HepG2 (cell line): ENCODE results near the gene SBNO1. TPM values are rescaled to one million over a fixed set of nuclear protein-coding genes. Genes with fewer than 3 reads are reported as not detected.
A peak's percentile ranks its signal among the peaks of the same experiment; 100 is the strongest.

Experiments used
- ATAC-seq: fragments of 200-7000 bp; cut with Tn5 transposase; 3 replicates; pipeline ENCODE4 v1.9.1; 2020; ENCODE audit warnings: mild to moderate bottlenecking, moderate library complexity
- BruUV-seq: library from RNA; stranded (reverse); fragments of 400-500 nt; replicated peaks from 2 replicates; lab custom pipeline; 2021; lab: Mats Ljungman, UMichigan
- CTCF ChIA-PET: fragments of 300-600 bp; formaldehyde crosslinking; extraction: SDS; loops from one replicate; lab custom pipeline; 2021; ENCODE audit warnings: low total read pairs, inconsistent platforms, low intra/inter-chr PET ratio; lab: Yijun Ruan, JAX
- POLR2A ChIA-PET: fragments of 350-600 bp; sonication (Branson Sonifier 250); formaldehyde crosslinking; loops from one replicate; lab custom pipeline; 2020; ENCODE audit warnings: antibody characterized with exemption, inconsistent platforms; lab: Yijun Ruan, JAX
- DNase-seq: peaks from one replicate; pipeline ENCODE4 v3.0.0-alpha.2; 2015; ENCODE audit warnings: low spot score
- FAIRE-seq: peaks from 3 replicates; lab custom pipeline; 2011; peaks lifted over from hg19 to GRCh38; lab: Jason Lieb, UNC
- H2AFZ ChIP-seq: one replicate; pipeline ENCODE4 v1.6.1; 2011; ENCODE audit warnings: low read length, inconsistent platforms
- H3K27ac ChIP-seq: fragments of 300-600 bp; 3 replicates; pipeline ENCODE4 v1.8.0; 2011; ENCODE audit warnings: mixed run types, mild to moderate bottlenecking, mixed read lengths, low read length, inconsistent platforms; ENCODE audit not compliant: insufficient read depth; ENCODE audit errors: extremely low read length
- H3K27me3 ChIP-seq, 2 experiments: fragments of 200-600 bp in 1 of 2; 2 replicates in 1 of 2; 3 replicates in 1 of 2; pipeline versions ENCODE4 v1.6.0 to v1.8.0; 2011; ENCODE audit warnings: low read length in 2 of 2, mild to moderate bottlenecking in 2 of 2, moderate library complexity in 2 of 2, inconsistent platforms in 1 of 2; ENCODE audit not compliant: insufficient read depth in 2 of 2, control insufficient read depth in 1 of 2
- H3K36me3 ChIP-seq, 2 experiments: fragments of 200-600 bp in 1 of 2; replicated peaks in 1 of 2; 2 replicates in 1 of 2; 3 replicates in 1 of 2; pipeline versions ENCODE4 v1.5.1 to v1.8.0; 2011; ENCODE audit warnings: low read length in 2 of 2, inconsistent platforms in 1 of 2; ENCODE audit not compliant: insufficient read depth in 2 of 2, control insufficient read depth in 1 of 2
- H3K4me1 ChIP-seq: 2 replicates; pipeline ENCODE4 v1.5.1; 2012; ENCODE audit warnings: low read length, inconsistent platforms; ENCODE audit not compliant: insufficient read depth
- H3K4me2 ChIP-seq: 2 replicates; pipeline ENCODE4 v1.6.0; 2011; ENCODE audit warnings: low read depth, low read length, inconsistent platforms
- H3K4me3 ChIP-seq, 3 experiments: fragments of 200-600 bp in 1 of 3; sonication (generic), shearing (Covaris generic) in 1 of 3; replicated peaks in 1 of 3; 2 replicates each; pipeline ENCODE4 v1.5.1; 2011 to 2016; ENCODE audit warnings: low read length in 3 of 3, inconsistent platforms in 2 of 3, low read depth in 2 of 3, mild to moderate bottlenecking in 2 of 3, control low read depth in 1 of 3, mixed read lengths in 1 of 3; ENCODE audit not compliant: insufficient read depth in 1 of 3
- H3K79me2 ChIP-seq: one replicate; pipeline ENCODE4 v1.6.1; 2011; ENCODE audit warnings: low read length, inconsistent platforms; ENCODE audit not compliant: insufficient read depth
- H3K9ac ChIP-seq: 2 replicates; pipeline ENCODE4 v1.6.0; 2011; ENCODE audit warnings: mild to moderate bottlenecking, low read depth, low read length, inconsistent platforms; ENCODE audit not compliant: insufficient read depth
- H3K9me3 ChIP-seq: 2 replicates; pipeline ENCODE4 v1.5.1; 2012; ENCODE audit warnings: mild to moderate bottlenecking, low read length
- H4K20me1 ChIP-seq: 2 replicates; pipeline ENCODE4 v1.6.0; 2011; ENCODE audit warnings: inconsistent platforms, mild to moderate bottlenecking, low read length, moderate library complexity; ENCODE audit not compliant: insufficient read depth
- ZNF607 ChIP-seq: sonication (generic); formaldehyde crosslinking; IDR thresholded peaks from 2 replicates; pipeline ENCODE4 v1.5.1; 2020; ENCODE audit warnings: missing genetic modification reagents, mild to moderate bottlenecking, borderline replicate concordance
- WGBS: methylation state at CpG from one replicate; pipeline ENCODE4 v1.1.6; 2017; ENCODE audit warnings: low lambda C conversion rate; 5-methylcytosine and 5-hydroxymethylcytosine counted together
- in situ Hi-C: cut with HindIII; loops from 2 replicates; pipeline ENCODE4 v1.10.0; 2017; ENCODE audit warnings: low pct_unique_long_range_greater_than_20kb; ENCODE audit not compliant: extremely low pct_ligation_motif_present
- intact Hi-C: fragments of 100-400 bp; cut with micrococcal nuclease; formaldehyde crosslinking; loops from one replicate; pipeline ENCODE4 v1.10.0; 2022; ENCODE audit not compliant: unreplicated experiment
- polyA plus RNA-seq, 8 experiments: library from polyadenylated mRNA; depleted of rRNA in 3 of 8; stranded (reverse) in 7 of 8; unstranded in 1 of 8; fragments of >200 nt; fragmentation: Illumina TruSeq in 4 of 8; extraction: Trizol in 4 of 8; gene quantifications; 2 replicates each; pipeline versions ENCODE4 v1.2.1 to v1.2.3, GENCODE V29; 2011 to 2016; ENCODE audit warnings: low read depth in 4 of 8, missing spikeins in 1 of 8, mixed read lengths in 1 of 8; ENCODE audit not compliant: insufficient read depth in 1 of 8
- total RNA-seq, 5 experiments: library from RNA; depleted of rRNA; stranded (reverse); fragments of >200 nt; fragmentation: Illumina TruSeq; extraction: Trizol; gene quantifications; 2 replicates each; pipeline ENCODE4 v1.2.3, GENCODE V29; 2016; ENCODE audit warnings: low read depth in 1 of 5
- TF ChIP-seq, protein P1 (sequence below): sonication (generic); formaldehyde crosslinking; IDR thresholded peaks from 2 replicates; pipeline ENCODE4 v1.9.0; 2021; ENCODE audit warnings: missing genetic modification reagents, borderline replicate concordance

The SBNO1 gene
- total and polyA plus RNA-seq, 2 of the 13 experiments (the other 11 are each of a cell fraction or from before 2014, with no cell fraction given) = 10.9 to 40.2 TPM

DNA sequence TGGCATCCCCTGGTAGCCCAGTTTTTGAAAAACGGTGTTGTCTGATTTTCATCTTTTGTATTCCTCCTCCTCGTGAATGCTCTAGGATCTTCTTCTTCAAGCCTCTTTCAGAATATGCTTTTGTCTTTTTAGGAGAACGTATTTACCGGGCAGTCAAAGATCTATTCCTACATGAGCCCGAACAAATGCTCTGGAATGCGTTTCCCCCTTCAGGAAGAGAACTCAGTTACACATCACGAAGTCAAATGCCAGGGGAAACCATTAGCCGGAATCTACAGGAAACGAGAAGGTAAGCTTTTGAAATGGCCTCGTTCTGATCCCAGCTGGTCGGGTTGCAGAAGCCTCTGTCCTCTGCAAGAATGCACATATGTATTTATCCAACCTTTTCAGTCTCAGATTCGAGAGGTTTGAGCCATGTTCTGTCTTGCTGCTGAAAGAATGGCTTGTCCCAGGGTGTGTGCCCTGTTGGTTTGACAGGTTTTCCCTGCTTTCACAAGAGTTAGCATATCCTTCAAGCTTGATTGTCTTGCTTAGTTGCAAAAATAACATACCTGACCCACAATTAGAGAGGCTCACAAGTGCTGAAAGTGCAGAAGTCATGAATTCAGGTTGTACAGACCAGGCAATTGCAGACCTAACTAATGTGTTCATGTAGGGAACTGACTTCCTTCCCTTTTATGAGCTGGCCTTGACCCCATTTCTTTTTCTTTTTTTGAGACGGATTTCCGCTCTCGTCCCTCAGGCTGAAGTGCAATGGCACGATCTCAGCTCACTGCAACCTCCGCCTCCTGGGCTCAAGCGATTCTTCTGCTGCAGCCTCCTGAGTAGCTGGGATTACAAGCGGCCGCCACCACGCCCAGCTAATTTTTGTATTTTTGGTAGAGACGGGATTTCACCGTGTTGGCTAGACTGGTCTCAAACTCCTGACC, 26.1 kb upstream of the SBNO1 start:
- POLR2A ChIA-PET = interaction anchor here (1.1 kb wide), 1 partner anchor 25 kb away, joined by 3 read pairs; the partner anchor contains the start of gene SBNO1
- 0 out of 2 replicates have a peak, but pooled peaks have one; percentile 27 for TF ChIP-seq ZNF607 (CRISPR knock-in tag)
- TF ChIP-seq, protein P1, sequence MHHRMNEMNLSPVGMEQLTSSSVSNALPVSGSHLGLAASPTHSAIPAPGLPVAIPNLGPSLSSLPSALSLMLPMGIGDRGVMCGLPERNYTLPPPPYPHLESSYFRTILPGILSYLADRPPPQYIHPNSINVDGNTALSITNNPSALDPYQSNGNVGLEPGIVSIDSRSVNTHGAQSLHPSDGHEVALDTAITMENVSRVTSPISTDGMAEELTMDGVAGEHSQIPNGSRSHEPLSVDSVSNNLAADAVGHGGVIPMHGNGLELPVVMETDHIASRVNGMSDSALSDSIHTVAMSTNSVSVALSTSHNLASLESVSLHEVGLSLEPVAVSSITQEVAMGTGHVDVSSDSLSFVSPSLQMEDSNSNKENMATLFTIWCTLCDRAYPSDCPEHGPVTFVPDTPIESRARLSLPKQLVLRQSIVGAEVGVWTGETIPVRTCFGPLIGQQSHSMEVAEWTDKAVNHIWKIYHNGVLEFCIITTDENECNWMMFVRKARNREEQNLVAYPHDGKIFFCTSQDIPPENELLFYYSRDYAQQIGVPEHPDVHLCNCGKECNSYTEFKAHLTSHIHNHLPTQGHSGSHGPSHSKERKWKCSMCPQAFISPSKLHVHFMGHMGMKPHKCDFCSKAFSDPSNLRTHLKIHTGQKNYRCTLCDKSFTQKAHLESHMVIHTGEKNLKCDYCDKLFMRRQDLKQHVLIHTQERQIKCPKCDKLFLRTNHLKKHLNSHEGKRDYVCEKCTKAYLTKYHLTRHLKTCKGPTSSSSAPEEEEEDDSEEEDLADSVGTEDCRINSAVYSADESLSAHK (CRISPR knock-in tag) = no peak
- Histone ChIP-seq H3K9ac (peak overlapping the region; percentile 85; the same call in 1 of the 2 replicates), H3K36me3 (peaks cover 14 to 40% of the 10 kb centered on the region in 2 experiments), H3K4me3 (peak overlapping the region in 2 of 3 experiments; percentile 53 to 84; a peak in 2 of 6 replicates), H2AFZ (no peak overlapping the region), H3K9me3 (no peaks in the 10 kb centered on the region), H4K20me1 (no peaks in the 10 kb centered on the region), H3K27ac (no peak overlapping the region), H3K27me3 (no peaks in the 10 kb centered on the region), H3K4me1 (peaks cover 44% of the 10 kb centered on the region), H3K4me2 (peak overlapping the region; percentile 65), H3K79me2 (peaks cover 22% of the 10 kb centered on the region)
- DNase-seq (no peak), FAIRE-seq (peak; percentile 4), ATAC-seq (no peak)
- CTCF ChIA-PET = no interaction called here
- TSS peak; percentile 50 for BruUV-seq
- 92% methylated on average over 23 of the region's 23 CpGs for WGBS
- intact Hi-C loops (no loop called here), in situ Hi-C loops (no loop called here)
